HG02938 (cell line): Measurements from ENCODE around the gene TRIM47.

Experiments
- ATAC-seq: cut with Tn5 transposase; IDR thresholded peaks from one replicate; pipeline ENCODE4 v1.9.1; 2021; ENCODE audit warnings: mild to moderate bottlenecking, moderate library complexity; ENCODE audit not compliant: unreplicated experiment

Gene TRIM47, protein sequence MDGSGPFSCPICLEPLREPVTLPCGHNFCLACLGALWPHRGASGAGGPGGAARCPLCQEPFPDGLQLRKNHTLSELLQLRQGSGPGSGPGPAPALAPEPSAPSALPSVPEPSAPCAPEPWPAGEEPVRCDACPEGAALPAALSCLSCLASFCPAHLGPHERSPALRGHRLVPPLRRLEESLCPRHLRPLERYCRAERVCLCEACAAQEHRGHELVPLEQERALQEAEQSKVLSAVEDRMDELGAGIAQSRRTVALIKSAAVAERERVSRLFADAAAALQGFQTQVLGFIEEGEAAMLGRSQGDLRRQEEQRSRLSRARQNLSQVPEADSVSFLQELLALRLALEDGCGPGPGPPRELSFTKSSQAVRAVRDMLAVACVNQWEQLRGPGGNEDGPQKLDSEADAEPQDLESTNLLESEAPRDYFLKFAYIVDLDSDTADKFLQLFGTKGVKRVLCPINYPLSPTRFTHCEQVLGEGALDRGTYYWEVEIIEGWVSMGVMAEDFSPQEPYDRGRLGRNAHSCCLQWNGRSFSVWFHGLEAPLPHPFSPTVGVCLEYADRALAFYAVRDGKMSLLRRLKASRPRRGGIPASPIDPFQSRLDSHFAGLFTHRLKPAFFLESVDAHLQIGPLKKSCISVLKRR

GRCh38 chr17:75878174-75878998 lies at the start of gene TRIM47:
Gene TRIM47 (minus strand): TSS chr17:75878581. CDS start chr17:75878548, 33 bp downstream.
- ATAC-seq: no peak

DNA sequence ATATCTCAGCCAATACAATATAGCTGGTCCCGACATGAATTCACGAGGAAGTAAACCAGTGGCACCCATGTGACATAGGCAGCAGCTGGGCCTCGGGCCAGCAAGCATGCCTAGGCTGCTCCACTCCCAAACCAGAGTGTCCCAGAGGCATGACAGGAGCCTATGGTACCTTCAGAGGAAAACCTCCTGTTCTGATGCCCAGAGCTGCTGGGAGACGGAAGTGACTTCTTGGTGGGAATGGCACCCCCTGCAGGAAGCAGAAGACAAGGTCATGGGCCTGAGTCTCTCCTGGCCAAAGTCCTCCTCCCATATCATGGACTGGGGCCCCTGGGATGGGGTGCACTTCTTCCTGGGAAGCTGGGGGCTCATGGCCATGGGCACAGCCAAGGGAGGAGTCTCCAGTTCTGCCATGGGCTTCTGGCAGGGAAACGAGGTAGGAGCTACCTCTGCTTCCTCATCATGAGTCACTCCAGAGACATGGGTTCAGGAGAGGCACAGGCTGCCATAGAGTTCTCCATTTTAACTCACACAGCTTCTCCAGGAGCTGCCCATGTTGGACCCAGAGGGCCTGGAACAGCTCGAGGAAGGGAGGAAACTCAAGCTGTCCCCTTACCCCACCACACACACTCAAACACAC lies 49.0 kb upstream of the TRIM47 start:
- no peak for ATAC-seq

DNA sequence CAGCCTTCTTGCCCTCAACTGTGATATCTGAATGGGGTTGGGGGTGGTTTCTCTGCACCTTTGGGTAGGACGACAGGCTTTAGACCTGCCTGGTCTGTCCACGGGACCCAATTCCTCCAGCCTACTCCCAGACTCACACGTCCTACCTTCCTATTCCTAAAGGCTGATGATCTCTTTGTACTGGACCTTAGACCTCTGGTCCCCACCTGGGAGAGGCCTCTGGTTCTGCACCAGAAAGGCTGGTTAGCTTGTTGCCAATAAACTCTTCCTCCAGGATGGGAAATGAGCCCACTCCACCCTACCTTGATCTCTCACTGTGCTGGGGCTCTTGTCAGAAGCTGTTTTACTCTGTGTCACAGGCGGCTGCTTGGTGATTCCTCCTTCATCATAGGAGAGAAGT lies 48.1 kb upstream of the TRIM47 start:
- no peak for ATAC-seq

- no peak for ATAC-seq
Measured at GRCh38 chr17:75925912-75926311, 47.5 kb upstream of the TRIM47 start.

DNA sequence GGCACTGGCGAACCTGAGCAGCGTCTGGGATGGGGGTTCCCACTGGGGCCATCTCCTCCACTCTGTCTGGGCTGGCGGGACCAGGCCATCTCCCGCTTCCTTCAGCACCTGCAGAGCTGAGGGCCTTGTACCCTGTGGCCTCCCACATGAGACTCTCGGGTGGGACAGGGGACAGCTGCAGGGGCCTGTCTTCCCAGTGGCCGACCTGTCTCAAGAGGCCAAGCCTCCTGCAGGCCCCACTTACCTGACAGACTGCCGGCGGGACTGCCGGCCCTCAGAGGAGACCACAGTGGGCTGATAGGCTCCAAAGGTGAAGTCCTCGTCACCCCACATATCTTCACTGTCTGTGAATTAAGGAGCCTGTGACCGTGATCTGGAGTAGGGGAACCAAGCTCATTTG lies 46.7 kb upstream of the TRIM47 start:
- ATAC-seq: no peak

DNA sequence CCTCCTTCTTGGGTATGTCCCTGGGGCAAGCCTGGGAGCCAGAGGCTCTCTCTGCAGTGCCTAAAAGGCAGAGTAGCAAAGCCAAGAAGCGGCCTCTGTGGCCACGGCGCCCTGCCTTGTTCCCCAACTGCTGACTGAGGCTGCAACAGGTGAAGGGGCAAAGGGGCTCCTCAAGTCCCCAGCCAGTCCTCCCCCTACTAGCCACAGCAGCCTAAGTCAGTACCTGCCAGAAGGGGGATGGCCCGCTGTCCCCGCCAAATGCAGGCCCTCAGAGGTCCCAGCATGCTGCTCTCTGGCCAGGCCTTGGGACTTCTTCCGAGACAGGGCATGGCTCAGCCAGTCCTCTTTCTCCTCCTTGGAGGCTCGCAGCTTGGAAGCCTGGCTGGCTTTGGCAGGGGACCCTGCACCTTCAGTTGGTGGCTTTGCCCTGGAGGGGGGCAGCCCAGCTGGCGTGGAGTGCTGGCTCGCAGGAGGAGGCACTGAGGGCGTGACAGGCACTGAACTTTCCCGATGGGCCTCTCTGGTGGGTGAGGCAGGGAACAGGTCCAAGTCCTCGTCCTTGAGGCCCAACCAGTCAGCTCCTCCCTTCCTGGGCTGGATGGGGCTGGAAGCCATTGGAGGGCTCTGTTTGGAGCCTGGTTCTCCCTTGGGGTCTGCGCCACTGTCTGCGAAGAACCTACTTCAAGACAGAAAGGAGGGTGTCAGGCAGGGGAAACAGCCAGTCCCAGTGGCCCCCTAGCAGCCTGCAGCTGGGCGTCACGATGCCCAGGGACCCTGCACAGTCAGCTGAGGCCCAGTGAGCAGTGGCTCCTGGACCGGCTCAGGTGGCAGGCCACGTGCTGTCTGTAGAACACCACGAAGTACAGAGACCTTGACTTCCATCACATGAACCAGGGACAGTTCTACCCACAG lies 44.8 kb upstream of the TRIM47 start:
- no peak for ATAC-seq

- no peak for ATAC-seq
Measured at GRCh38 chr17:75922173-75922961, 44.0 kb upstream of the TRIM47 start.

DNA sequence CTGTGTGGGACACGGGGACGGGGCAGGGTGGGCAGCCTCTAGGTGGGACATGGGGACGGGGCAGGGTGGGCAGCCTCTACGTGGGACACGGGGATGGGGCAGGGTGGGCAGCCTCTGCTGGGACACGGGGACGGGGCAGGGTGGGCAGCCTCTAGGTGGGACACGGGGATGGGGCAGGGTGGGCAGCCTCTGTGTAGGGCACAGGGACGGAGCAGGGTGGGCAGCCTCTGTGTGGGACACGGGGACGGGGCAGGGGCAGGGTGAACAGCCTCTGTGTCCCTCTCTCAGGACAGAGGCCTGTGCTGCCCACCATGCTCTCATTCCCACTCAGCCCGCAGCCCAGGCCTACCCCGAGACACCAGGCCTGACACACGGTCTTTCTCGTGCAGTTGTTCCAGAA lies 43.2 kb upstream of the TRIM47 start:
- ATAC-seq: no peak

DNA sequence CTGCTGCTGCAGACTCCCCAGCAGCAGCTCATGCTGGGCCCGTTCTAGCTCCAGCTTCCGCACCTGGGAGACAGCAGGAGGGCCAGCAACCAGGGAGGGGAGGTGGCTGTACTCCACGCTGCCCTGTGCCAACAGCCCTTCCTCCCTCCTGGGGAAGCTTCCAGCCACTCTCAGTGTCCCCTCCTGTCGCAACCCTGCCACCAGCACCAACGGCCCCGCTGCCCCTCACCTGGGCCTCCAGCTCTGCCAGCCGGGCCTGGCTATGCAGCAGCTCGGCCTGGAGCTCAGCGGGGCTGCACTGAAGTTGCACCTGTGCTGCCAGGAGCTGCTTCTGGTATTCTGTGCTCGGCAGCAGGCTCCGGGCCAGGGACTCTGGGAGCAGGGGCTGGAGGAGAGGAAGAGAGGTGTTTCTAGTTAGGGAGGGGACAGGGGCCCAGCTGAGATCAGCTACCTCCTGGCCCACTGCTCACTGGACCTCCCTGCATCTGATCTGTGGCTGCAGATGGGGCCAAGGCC lies 41.7 kb upstream of the TRIM47 start:
- no peak for ATAC-seq

GRCh38 chr17:75919611-75920010 lies 41.2 kb upstream of the TRIM47 start:
- no peak for ATAC-seq

DNA sequence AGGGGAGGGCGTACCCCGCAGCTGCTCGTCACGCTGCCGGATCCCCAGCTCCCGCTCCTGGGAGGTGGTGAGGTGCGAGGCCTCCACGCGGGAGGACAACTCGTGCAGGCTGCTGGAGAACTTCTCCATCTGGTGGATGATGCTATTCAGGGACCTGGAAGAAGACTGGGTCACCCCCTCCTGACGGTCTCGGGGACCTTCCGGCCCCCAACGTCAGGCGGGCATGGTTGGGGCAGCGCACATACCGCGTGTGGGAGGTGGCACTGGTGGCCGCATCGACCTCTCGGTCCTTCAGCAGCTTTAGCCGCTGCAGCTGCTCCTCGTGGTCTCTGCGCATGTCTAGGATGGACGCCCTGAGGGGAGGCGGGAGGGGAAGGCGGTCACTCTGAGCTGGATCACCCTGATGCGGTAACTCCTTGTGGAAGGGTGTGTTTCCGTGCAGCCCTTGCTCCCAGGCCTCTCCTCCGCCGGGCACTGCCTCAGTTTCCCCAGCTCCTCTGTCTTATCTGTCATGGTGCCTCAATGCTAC lies 39.6 kb upstream of the TRIM47 start:
- ATAC-seq: no peak

- ATAC-seq: no peak
Measured at GRCh38 chr17:75917141-75917916, 38.9 kb upstream of the TRIM47 start.

GRCh38 chr17:75915268-75915667 lies 36.9 kb upstream of the TRIM47 start:
- no peak for ATAC-seq

- no peak for ATAC-seq
Measured at GRCh38 chr17:75914643-75915267, 36.4 kb upstream of the TRIM47 start.

DNA sequence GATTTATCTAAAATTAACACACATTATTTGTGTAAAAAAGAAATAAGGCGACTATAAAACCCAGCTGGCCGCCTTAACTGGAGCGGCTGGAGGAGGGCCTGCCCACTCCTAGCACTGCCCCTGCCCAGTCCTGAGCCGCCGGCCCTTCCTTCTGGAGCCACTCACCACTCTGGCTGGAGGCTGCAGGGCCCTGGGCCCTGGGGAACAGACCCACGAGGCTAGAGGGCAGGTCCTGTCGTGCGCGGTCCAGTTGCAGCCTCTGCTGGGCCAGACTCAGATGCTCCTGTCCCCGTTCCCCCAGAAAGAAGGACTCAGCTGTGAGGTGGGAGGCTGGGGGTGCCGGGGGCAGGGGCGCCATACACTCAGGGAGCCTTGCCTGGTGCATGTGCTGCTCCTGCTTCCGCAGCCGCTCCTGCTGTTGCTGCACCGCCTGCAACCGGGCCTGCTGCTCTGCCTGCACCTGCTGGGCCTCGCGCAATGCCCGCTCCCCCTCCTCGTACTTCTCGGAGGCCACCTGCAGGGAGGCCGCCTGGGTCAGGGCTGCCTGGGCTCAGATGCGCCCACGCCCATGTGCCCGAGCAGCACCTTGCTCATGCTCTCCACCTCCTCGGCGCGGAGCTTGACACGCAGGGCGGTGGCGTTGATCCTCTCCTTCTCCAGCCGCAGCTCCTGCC lies 35.3 kb upstream of the TRIM47 start:
- ATAC-seq: no peak

GRCh38 chr17:75910699-75911098 lies 32.3 kb upstream of the TRIM47 start:
- no peak for ATAC-seq

- no peak for ATAC-seq
Measured at GRCh38 chr17:75909812-75910274, 31.5 kb upstream of the TRIM47 start.
